DND-41 (cell line): Measurements from ENCODE around the gene LDAF1.

Source experiments
- ATAC-seq: fragments of 200-7000 bp; cut with Tn5 transposase; 3 replicates; pipeline ENCODE4 v1.9.1; 2021; ENCODE audit warnings: low read depth; ENCODE audit not compliant: insufficient read depth
- DNase-seq: peaks from one replicate; pipeline ENCODE4 v3.0.0-alpha.2; 2020
- H2AFZ ChIP-seq: 2 replicates; pipeline ENCODE4 v1.6.0; 2012; ENCODE audit warnings: low read depth, low read length
- H3K27ac ChIP-seq: 2 replicates; pipeline ENCODE4 v1.5.1; 2012; ENCODE audit warnings: low read length, inconsistent platforms
- H3K27me3 ChIP-seq: fragments of 200-600 bp; sonication (generic); 2 replicates; pipeline ENCODE4 v1.6.0; 2012; ENCODE audit warnings: low read length, mild to moderate bottlenecking, inconsistent platforms; ENCODE audit not compliant: insufficient read depth, poor library complexity
- H3K36me3 ChIP-seq: 2 replicates; pipeline ENCODE4 v1.5.1; 2012; ENCODE audit warnings: low read length, inconsistent platforms; ENCODE audit not compliant: insufficient read depth
- H3K4me1 ChIP-seq: 2 replicates; pipeline ENCODE4 v1.5.1; 2012; ENCODE audit warnings: mild to moderate bottlenecking, low read length; ENCODE audit not compliant: insufficient read depth
- H3K4me2 ChIP-seq: 2 replicates; pipeline ENCODE4 v1.6.0; 2012; ENCODE audit warnings: mild to moderate bottlenecking, moderate library complexity, low read length, inconsistent platforms; ENCODE audit not compliant: insufficient read depth
- H3K4me3 ChIP-seq, 2 experiments: fragments of 200-600 bp in 1 of 2; shearing (Covaris generic) in 1 of 2; 2 replicates each; pipeline ENCODE4 v1.5.1; 2012 to 2016; ENCODE audit warnings: inconsistent platforms in 2 of 2, low read length in 2 of 2, mild to moderate bottlenecking in 2 of 2, low read depth in 1 of 2, moderate library complexity in 1 of 2
- H3K79me2 ChIP-seq: 2 replicates; pipeline ENCODE4 v1.6.0; 2012; ENCODE audit warnings: low read length, inconsistent platforms; ENCODE audit not compliant: insufficient read depth
- H3K9ac ChIP-seq: 2 replicates; pipeline ENCODE4 v1.6.0; 2012; ENCODE audit warnings: low read depth, mild to moderate bottlenecking, inconsistent platforms, low read length, moderate library complexity
- H3K9me3 ChIP-seq: 2 replicates; pipeline ENCODE4 v1.5.1; 2012; ENCODE audit warnings: low read length, moderate library complexity, mild to moderate bottlenecking, inconsistent platforms; ENCODE audit not compliant: insufficient read depth, severe bottlenecking
- H4K20me1 ChIP-seq: 2 replicates; pipeline ENCODE4 v1.6.0; 2012; ENCODE audit warnings: low read length; ENCODE audit not compliant: insufficient read depth
- CTCF ChIP-seq: IDR thresholded peaks from 2 replicates; pipeline ENCODE4 v1.5.1; 2012; ENCODE audit warnings: borderline replicate concordance, low read length, moderate library complexity, mild to moderate bottlenecking; ENCODE audit not compliant: poor library complexity, severe bottlenecking; ENCODE audit errors: extremely low read depth
- EZH2 ChIP-seq: IDR thresholded peaks from 3 replicates; pipeline ENCODE4 v1.6.1; 2012; ENCODE audit warnings: borderline replicate concordance, low read depth, mild to moderate bottlenecking, moderate library complexity, low read length, inconsistent platforms; ENCODE audit not compliant: severe bottlenecking

Gene LDAF1

GRCh38 chr16:21117567-21117966, 40.9 kb upstream of the LDAF1 start:
- H3K9ac ChIP-seq, result no peak overlapping the region
- H3K27ac ChIP-seq, result no peak overlapping the region
- H3K27me3 ChIP-seq, result peaks cover 7% of the 10 kb centered on the region
- no peak overlapping the region for H3K4me3 ChIP-seq
- H3K4me2 ChIP-seq, result no peak overlapping the region
- DNase-seq (no peak), ATAC-seq (no peak)
- H3K4me1 ChIP-seq, result 0 out of 2 replicates have a peak, but pooled peaks cover 2% of the 10 kb centered on the region
- H4K20me1 ChIP-seq, result no peaks in the 10 kb centered on the region
- H3K79me2 ChIP-seq, result no peaks in the 10 kb centered on the region
- no peak overlapping the region for H2AFZ ChIP-seq
- no peaks in the 10 kb centered on the region for H3K36me3 ChIP-seq
- TF ChIP-seq EZH2 (no peak), CTCF (no peak)
- no peaks in the 10 kb centered on the region for H3K9me3 ChIP-seq

GRCh38 chr16:21120976-21121520, 37.4 kb upstream of the LDAF1 start:
- H4K20me1 ChIP-seq, result no peaks in the 10 kb centered on the region
- no peak for ATAC-seq

GRCh38 chr16:21125191-21125590, 33.3 kb upstream of the LDAF1 start:
- H3K4me3 ChIP-seq, result no peak overlapping the region
- no peaks in the 10 kb centered on the region for H4K20me1 ChIP-seq
- no peak overlapping the region for H3K4me2 ChIP-seq
- H2AFZ ChIP-seq, result no peak overlapping the region
- H3K36me3 ChIP-seq, result no peaks in the 10 kb centered on the region
- H3K9me3 ChIP-seq, result no peaks in the 10 kb centered on the region
- no peaks in the 10 kb centered on the region for H3K4me1 ChIP-seq
- H3K9ac ChIP-seq, result no peak overlapping the region
- ATAC-seq, result no peak
- H3K27me3 ChIP-seq, result peaks cover 10% of the 10 kb centered on the region
- H3K79me2 ChIP-seq, result no peaks in the 10 kb centered on the region
- no peak for DNase-seq
- H3K27ac ChIP-seq, result no peak overlapping the region
- TF ChIP-seq EZH2, result no peak
- TF ChIP-seq CTCF, result no peak

More at GRCh38 chr16:21120976-21121520, 37.4 kb upstream of the LDAF1 start:
- H3K27ac ChIP-seq, result no peak overlapping the region
- H3K9me3 ChIP-seq, result no peaks in the 10 kb centered on the region
- no peak for DNase-seq
- no peak overlapping the region for H3K4me2 ChIP-seq
- H3K79me2 ChIP-seq, result no peaks in the 10 kb centered on the region
- H3K4me1 ChIP-seq, result no peaks in the 10 kb centered on the region
- no peak overlapping the region for H2AFZ ChIP-seq
- no peak overlapping the region for H3K9ac ChIP-seq
- H3K4me3 ChIP-seq, result no peak overlapping the region
- TF ChIP-seq EZH2 (no peak), CTCF (no peak)
- H3K27me3 ChIP-seq, result peaks cover 7% of the 10 kb centered on the region
- no peaks in the 10 kb centered on the region for H3K36me3 ChIP-seq

- H3K36me3 ChIP-seq, result no peaks in the 10 kb centered on the region
- H3K79me2 ChIP-seq, result no peaks in the 10 kb centered on the region
- H3K4me1 ChIP-seq, result no peaks in the 10 kb centered on the region
- no peak for TF ChIP-seq EZH2
- TF ChIP-seq CTCF, result no peak
- DNase-seq (no peak), ATAC-seq (no peak)
- no peak overlapping the region for H3K4me2 ChIP-seq
- H3K9me3 ChIP-seq, result no peaks in the 10 kb centered on the region
- H3K27ac ChIP-seq, result no peak overlapping the region
- H3K4me3 ChIP-seq, result no peak overlapping the region
- H3K27me3 ChIP-seq, result peaks cover 6% of the 10 kb centered on the region
- no peak overlapping the region for H2AFZ ChIP-seq
- no peak overlapping the region for H3K9ac ChIP-seq
- H4K20me1 ChIP-seq, result no peaks in the 10 kb centered on the region
Observed at GRCh38 chr16:21126518-21126917, 32.0 kb upstream of the LDAF1 start.
